Fibroblast of gingiva (primary cell): ENCODE data around the gene FTSJ1.
"Not testable (repeated sequence)": the region's sequence is repeated elsewhere in the genome, so short reads cannot be mapped to it uniquely, and the experiment has no call there.

Experiments
- DNase-seq: peaks from one replicate; pipeline ENCODE4 v3.0.0-alpha.2; 2011; ENCODE audit warnings: low read depth

FTSJ1 gene

GRCh38 chrX:48498374-48498809 is 22.4 kb downstream of the FTSJ1 start:
- peak; percentile 32 for DNase-seq

DNA sequence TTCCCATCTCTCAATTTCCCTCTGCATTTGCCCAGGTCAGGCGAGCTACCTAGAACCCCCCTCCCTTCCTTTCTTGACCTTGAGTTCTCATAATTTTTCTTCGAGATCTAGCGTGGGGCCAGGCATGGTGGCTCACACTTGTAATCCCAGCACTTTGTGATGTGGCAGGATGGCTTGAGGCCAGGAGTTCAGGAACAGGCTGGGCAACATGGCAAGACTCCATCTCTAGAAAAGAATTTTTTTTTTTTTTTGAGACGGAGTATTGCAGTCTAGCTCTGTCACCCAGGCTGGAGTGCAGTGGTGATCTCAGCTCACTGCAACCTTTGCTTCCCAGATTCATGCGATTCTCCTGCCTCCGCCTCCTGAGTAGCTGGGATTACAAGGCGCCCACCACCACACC is 28.3 kb downstream of the FTSJ1 start:
- no peak for DNase-seq

DNA sequence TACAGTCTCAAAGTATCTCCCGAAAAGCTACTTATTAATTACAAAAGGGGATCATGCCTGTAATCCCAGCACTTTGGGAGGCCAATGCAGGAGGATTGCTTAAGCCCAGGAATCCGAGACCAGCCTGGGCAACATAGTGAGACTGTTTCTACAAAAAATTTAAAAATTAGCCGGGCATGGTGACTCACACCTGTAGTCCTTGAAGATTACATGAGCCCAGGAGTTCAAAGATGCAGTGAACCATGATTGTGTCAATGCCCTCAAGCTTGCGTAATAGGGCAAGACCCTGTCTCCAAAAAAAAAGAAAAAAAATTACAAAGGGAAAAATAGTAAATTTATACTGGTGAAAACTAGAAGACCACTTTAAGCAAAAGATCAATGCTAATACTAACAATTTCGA is 29.5 kb downstream of the FTSJ1 start:
- DNase-seq, result no peak

GRCh38 chrX:48507246-48507645 is 31.2 kb downstream of the FTSJ1 start:
- DNase-seq, result no peak

- DNase-seq, result peak; percentile 55
These were observed 32.6 kb downstream of the FTSJ1 start, which contains the start of gene PORCN for GRCh38 chrX:48508400-48509244. PORCN (plus strand) TSS chrX:48508992; CDS start chrX:48509821, 829 bp downstream.

- no peak for DNase-seq
These were observed 33.2 kb downstream of the FTSJ1 start for GRCh38 chrX:48509245-48509590.

DNA sequence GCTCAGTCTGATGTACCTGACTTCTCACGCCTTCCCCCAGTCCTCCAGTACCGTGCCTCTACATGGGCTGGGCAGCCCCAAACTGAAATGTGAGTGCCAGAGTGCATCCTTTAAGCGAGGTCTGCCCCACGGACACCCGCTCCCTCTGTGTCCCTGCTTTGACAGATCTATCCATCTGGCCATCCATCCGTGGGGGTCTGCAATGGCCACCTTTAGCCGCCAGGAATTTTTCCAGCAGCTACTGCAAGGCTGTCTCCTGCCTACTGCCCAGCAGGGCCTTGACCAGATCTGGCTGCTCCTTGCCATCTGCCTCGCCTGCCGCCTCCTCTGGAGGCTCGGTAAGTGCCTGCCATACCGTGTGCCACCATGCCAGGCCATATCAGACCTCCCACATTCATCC is 33.6 kb downstream of the FTSJ1 start:
- no peak for DNase-seq

GRCh38 chrX:48511560-48511959 is 35.6 kb downstream of the FTSJ1 start:
- no peak for DNase-seq

GRCh38 chrX:48512371-48512935 is 36.5 kb downstream of the FTSJ1 start:
- no peak for DNase-seq

DNA sequence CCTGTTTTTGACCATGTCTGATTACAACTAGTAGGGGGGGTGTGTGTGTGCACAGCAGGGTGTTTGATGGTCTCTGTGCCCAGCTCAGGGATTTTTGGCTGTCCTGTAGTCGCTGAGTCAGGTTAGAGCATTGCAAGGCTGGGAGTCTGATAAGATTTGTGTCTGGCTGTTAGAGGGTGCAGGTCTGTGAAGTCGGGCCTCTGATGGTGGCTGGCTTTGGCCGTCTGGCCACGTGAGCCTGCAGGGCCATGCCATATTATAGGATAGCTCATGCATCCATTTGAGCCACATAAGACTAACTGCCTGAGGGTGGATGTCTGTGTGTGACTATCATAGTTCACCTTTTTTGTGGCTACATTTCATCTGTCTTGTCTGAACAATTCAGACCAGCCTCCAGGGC is 37.7 kb downstream of the FTSJ1 start:
- no peak for DNase-seq

GRCh38 chrX:48514126-48514806 is 38.3 kb downstream of the FTSJ1 start:
- no peak for DNase-seq

GRCh38 chrX:48514868-48515460 is 39.0 kb downstream of the FTSJ1 start:
- no peak for DNase-seq

- DNase-seq, result no peak
These were observed 39.8 kb downstream of the FTSJ1 start for GRCh38 chrX:48515842-48516241.

- no peak for DNase-seq
These were observed 40.3 kb downstream of the FTSJ1 start for GRCh38 chrX:48516285-48516684.

- DNase-seq, result no peak
These were observed 41.0 kb downstream of the FTSJ1 start for GRCh38 chrX:48516987-48517386.

DNA sequence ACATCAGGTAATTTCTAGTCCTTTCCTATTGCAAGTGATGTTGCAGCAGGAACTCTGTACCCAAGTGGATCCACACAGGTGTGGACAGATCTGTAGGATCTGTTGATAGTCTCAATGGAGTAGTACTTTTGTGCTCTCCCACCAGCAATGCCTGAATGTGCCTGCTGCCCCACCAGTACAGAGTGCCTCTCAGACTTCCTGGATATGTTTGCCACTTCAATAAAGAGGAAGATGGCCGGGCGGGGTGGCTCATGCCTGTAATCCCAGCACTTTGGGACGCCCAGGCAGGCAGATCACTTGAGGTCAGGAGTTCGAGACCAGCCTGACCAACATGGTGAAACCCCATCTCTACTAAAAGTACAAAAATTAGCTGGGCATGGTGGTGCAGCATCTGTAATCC is 43.5 kb downstream of the FTSJ1 start:
- DNase-seq, result not testable (repeated sequence)

- DNase-seq, result no peak
These were observed 44.5 kb downstream of the FTSJ1 start for GRCh38 chrX:48520455-48520854.

DNA sequence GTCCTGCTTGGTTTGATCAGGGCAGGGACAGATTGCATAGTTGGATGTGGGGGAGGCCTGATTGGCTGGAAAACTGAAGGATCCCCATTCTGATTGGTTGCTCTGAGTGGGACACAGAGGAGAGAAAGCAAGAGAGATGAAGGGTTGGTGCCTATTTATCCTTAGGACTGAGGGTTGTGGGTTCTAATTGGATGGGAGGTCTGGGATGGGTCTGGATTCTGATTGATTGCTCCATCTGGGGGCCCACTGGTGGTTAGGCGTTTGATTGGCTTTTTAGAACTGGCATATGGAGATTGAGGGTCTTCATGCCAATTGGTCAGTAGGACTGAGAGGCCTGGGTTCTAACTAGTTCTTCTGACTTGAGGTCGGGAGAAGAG is 45.0 kb downstream of the FTSJ1 start:
- no peak for DNase-seq

DNA sequence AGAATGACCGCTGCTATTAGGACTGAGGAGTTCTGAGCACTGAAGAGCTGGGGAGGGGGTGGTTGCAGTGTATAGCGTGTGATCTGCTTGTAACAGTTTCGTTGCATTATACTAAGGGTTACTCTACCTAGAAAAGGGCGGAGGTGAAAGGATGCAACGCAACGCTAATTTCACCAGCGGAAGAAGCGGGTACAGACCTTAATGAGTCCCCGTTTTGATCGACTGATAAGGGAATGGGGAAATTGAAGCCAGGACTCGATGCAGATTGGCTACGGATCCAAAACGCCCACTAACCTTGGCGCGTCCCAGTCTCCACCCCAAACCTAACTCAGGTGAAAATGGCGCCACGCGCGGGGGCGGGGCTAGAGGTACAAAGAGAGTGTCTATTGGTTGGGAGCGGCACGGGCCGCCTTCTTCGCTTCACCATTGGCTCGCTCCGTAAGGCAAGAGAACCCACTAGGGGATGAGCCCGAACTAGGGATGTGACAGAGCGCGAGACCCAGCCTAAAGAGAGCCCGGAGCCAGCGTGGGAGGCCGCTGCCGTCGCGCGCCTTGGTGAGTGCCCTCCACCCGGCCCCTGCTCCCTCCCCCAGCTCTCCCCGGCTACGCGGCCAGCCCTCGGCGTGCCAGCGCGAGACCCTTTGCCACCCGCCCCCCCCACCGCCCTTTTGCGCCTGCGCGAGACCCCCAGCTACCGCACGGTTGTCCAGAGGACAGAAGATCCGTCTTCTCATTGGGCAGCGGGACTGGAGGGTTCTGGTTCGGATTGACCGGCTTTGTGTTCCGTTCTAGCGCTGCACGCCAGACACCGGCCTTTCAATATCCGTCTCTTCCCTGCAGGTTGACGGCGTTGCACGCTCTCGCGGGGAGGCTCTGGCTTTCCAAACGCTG is 45.6 kb downstream of the FTSJ1 start, which contains the start of gene EBP:
TSS of gene EBP (plus strand) at position 456 of the 891 bp plus-strand sequence. CDS start 1,964 bp downstream, outside the sequence.
- peak; percentile 70 for DNase-seq

DNA sequence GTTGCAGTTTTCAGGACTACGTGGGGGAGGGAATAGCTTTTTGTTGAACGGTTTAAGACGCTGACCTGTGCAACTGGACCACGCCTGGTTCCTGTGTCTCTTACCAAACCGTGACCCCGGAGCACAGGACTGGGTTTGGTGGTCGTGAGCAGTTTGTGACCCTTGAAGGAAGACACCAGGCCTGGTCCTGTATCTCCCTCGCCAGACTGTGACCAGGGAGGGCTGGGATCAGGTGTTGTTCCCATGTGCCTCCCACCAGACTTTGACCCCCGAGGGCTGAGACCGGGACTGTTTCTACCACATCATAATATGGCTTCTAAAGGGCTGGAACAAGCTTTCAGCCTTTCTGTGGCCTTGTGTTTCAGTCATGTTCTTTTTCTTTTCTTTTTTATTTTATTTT is 46.3 kb downstream of the FTSJ1 start:
- no peak for DNase-seq

DNA sequence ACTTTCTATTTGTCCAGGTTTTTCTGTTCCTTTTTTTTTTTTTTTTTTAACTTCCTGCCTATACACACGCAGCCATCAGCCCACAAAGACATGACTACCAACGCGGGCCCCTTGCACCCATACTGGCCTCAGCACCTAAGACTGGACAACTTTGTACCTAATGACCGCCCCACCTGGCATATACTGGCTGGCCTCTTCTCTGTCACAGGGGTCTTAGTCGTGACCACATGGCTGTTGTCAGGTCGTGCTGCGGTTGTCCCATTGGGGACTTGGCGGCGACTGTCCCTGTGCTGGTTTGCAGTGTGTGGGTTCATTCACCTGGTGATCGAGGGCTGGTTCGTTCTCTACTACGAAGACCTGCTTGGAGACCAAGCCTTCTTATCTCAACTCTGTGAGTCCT is 47.7 kb downstream of the FTSJ1 start:
- no peak for DNase-seq

- DNase-seq, result peak; percentile 4
These were observed 49.9 kb downstream of the FTSJ1 start for GRCh38 chrX:48525853-48526252.
